ENCODE data around the gene OR10P1.

The OR10P1 gene

DNA sequence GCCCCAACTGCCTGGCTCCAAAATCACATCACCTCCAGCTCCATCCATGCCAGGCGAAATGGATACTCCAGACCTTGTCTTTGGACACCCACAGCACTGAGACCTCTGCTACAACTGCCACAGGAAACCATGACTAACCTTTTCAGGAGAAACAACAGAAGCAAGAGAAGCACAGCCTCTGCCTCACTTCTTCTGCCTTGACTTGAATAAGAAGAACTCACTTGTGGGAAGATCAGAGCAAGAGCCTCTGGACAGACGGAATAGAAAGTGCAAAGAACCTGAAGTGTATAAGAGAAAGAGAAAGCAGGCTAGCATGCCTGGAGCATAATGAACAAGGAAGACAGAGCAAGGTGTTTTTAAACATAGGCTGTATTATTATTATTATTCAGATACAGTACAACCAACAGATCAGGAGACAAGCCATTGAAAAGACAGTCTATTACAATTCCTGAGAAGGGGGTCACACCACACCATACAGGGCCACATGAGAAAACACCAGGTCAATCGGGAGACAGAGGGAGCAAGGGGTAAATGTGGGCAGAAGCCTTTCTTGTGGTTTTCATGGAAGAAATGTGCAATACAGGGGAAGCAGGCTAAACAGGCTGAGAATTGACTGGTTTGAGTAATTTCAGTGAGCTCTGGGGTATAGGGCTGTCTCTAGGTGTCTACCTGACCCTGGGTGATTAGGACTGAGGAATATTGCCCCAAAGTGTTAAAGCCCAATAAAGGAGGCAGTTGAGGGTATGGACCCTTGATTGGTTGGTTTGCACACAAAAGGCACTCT lies 7.4 kb upstream of the OR10P1 start:
- no peak overlapping the region for H3K27ac ChIP-seq

DNA sequence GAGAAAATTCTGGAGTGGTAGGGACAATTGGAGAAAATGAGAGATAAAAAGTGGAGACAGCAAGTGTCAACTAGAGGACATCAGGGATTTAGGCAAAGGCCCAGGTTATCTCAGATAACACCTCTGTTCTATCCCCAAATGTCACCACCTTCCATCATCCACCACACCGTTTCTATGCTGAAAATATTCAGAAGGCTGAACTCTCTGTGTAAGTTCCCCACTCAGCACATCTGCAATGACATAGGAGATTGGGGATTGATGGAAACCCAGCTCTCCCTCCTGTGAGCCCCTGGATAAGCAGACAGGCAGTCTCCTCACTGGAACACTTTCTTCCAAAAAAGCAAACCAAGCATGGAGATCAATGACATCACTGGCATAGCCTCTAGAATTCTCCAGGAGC lies 5.6 kb upstream of the OR10P1 start:
- Histone ChIP-seq H3K4me1 (no peaks in the 10 kb centered on the region), H4K20me1 (no peaks in the 10 kb centered on the region), H3K36me3 (no peaks in the 10 kb centered on the region), H3K27me3 (no peaks in the 10 kb centered on the region), H3K4me3 (no peak overlapping the region), H3K9ac (no peak overlapping the region), H3K27ac (no peak overlapping the region), H3K9me3 (no peaks in the 10 kb centered on the region), H3K4me2 (no peak overlapping the region)
- no peak for TF ChIP-seq Cebpa-rat (IDR thresholded peaks at IDR 0.05)

More for the DNA sequence above, 7.4 kb upstream of the OR10P1 start:
- H3K27me3 ChIP-seq: no peaks in the 10 kb centered on the region
- no peaks in the 10 kb centered on the region for H3K4me1 ChIP-seq
- H3K4me3 ChIP-seq: no peak overlapping the region
- no peaks in the 10 kb centered on the region for H3K9me3 ChIP-seq
- H4K20me1 ChIP-seq: no peaks in the 10 kb centered on the region
- H3K36me3 ChIP-seq: no peaks in the 10 kb centered on the region
- no peak overlapping the region for H3K9ac ChIP-seq
- no peak for TF ChIP-seq Cebpa-rat (IDR thresholded peaks at IDR 0.05)
- H3K4me2 ChIP-seq: no peak overlapping the region

DNA sequence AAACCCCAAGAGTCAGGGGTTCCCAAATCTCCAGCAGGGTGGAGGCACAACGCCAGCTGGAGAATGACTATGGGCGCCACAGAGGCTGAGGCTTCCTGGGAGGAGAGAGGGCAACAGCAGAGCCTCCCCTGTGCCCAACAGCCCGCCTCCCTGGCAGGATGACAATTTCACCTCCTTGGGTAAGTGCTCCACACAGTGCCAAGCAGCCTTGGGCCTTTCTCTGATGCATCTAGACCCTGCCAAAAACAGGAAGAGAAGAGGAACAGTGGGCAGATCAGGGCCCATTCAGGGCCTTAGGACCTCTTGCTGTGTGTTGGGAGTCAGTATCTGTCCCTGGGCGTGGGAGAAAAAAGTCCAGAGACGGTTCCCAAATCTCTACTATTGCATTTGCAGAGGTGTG lies 5.0 kb upstream of the OR10P1 start:
- Histone ChIP-seq H3K27ac (no peak overlapping the region), H4K20me1 (no peaks in the 10 kb centered on the region), H3K9me3 (no peaks in the 10 kb centered on the region), H3K4me3 (no peak overlapping the region), H3K27me3 (no peaks in the 10 kb centered on the region), H3K36me3 (no peaks in the 10 kb centered on the region), H3K9ac (no peak overlapping the region), H3K4me1 (no peaks in the 10 kb centered on the region), H3K4me2 (no peak overlapping the region)
- TF ChIP-seq Cebpa-rat (IDR thresholded peaks at IDR 0.05): no peak

DNA sequence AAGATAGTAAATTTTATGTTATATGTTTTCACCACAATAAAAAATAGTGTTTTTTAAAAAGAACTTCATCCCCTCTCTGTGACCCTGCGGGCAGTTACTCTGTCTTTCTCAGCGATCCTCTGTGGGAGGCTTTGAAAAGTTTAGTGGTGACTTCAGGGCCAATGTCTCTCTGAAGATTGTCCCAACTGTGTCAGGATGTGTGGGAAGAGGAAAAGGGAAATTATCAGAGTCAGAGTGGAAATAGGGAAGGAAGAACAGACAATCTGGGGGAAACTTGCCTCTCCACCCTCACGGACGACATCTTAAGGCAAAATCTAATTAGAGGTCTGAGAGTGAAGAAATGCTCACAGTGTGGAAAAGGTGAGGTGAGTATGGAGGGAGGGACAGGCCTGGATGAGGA lies 3.5 kb upstream of the OR10P1 start:
- Histone ChIP-seq H3K4me1 (no peaks in the 10 kb centered on the region), H3K4me3 (no peak overlapping the region), H4K20me1 (no peaks in the 10 kb centered on the region), H3K9me3 (no peaks in the 10 kb centered on the region), H3K9ac (no peak overlapping the region), H3K27ac (no peak overlapping the region), H3K27me3 (no peaks in the 10 kb centered on the region), H3K36me3 (no peaks in the 10 kb centered on the region), H3K4me2 (no peak overlapping the region)
- no peak for TF ChIP-seq Cebpa-rat (IDR thresholded peaks at IDR 0.05)

DNA sequence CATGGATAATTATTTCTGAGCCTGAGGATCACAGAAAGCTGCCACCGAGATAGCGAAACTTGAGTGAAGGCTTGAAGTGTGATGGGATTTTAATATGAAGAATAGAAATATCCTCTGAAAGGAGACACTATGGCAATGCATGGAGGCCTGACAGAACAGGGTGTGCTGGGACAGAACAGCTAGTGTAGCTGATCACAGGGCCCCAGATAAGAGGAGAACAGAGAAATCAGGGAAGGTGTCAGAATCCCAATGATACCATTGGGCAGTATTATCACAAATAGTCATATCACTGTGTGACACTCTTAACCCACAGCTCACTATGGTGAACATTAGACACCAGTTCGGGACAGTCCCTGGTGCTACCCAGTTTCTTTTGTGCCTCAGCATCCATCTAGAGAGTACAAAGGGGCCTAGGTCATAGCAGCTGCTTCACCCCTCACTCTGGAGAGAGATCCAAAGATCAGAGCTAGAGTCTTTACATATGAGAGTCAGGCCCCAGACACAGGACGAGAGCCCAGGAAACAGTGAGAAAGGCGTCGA lies 506 bp upstream of the OR10P1 start:
- Histone ChIP-seq H3K9ac (no peak overlapping the region), H3K4me1 (no peaks in the 10 kb centered on the region), H3K9me3 (no peaks in the 10 kb centered on the region), H4K20me1 (no peaks in the 10 kb centered on the region), H3K4me3 (no peak overlapping the region), H3K27ac (no peak overlapping the region), H3K4me2 (no peak overlapping the region), H3K27me3 (no peaks in the 10 kb centered on the region), H3K36me3 (no peaks in the 10 kb centered on the region)
- no peak for TF ChIP-seq Cebpa-rat (IDR thresholded peaks at IDR 0.05)

DNA sequence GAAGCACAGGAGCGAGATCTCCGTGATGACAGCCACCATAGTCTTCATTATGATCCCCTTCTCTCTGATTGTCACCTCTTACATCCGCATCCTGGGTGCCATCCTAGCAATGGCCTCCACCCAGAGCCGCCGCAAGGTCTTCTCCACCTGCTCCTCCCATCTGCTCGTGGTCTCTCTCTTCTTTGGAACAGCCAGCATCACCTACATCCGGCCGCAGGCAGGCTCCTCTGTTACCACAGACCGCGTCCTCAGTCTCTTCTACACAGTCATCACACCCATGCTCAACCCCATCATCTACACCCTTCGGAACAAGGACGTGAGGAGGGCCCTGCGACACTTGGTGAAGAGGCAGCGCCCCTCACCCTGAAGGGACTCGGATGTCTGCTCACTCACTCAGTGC lies 775 bp downstream of the OR10P1 start:
- Histone ChIP-seq H3K4me1 (peaks cover 1% of the 10 kb centered on the region; the same call in 1 of the 2 replicates), H3K4me3 (no peak overlapping the region), H3K27me3 (no peaks in the 10 kb centered on the region), H3K9ac (no peak overlapping the region), H3K9me3 (no peaks in the 10 kb centered on the region), H3K36me3 (no peaks in the 10 kb centered on the region), H3K27ac (no peak overlapping the region), H4K20me1 (no peaks in the 10 kb centered on the region), H3K4me2 (no peak overlapping the region)
- TF ChIP-seq Cebpa-rat (IDR thresholded peaks at IDR 0.05): no peak

DNA sequence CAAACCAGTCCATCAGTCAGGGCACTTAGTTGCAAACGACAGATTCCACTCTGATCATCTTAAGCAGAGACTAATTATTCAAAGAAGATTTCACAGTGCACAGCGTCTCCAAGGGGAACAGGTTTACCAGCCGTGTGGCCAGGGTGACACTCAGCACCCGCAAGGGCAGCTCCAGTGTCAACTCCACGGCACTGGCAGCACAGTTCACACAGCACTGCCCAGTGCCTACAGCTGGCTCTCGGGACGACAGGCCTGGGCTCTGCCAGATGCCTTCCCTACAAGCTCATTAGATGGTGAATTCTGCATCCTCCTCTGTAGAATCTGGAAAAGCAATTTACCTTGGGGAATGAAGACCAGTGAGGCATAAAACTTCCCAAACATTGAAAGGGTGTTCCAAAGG lies 4.9 kb downstream of the OR10P1 start:
- no peaks in the 10 kb centered on the region for H4K20me1 ChIP-seq
- H3K9me3 ChIP-seq: peaks cover 13% of the 10 kb centered on the region
- no peak overlapping the region for H3K4me2 ChIP-seq
- H3K36me3 ChIP-seq: no peaks in the 10 kb centered on the region
- no peak overlapping the region for H3K4me3 ChIP-seq
- H3K4me1 ChIP-seq: peaks cover 7% of the 10 kb centered on the region; the same call in 1 of the 2 replicates
- no peak overlapping the region for H3K27ac ChIP-seq
- TF ChIP-seq Cebpa-rat (IDR thresholded peaks at IDR 0.05): no peak
- no peaks in the 10 kb centered on the region for H3K27me3 ChIP-seq
- no peak overlapping the region for H3K9ac ChIP-seq

DNA sequence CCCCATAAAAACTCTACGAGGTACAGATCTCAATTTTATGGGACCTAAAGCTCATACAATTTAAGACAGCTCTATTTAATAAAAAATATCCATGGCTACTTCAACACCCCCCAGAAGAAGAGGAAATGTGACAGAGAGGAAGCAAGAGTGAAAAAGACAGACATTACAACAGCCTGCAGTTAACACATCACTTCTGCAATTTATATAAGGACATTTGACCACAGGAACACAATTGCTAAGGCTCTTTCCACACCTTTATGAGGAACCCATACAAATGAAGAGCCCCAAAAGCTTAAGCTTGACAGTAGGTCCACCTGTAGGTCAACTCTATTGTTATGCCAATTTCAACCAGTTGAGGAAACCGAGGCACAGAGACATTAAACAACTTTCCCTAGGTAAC lies 5.6 kb downstream of the OR10P1 start:
- H3K27ac ChIP-seq: no peak overlapping the region

DNA sequence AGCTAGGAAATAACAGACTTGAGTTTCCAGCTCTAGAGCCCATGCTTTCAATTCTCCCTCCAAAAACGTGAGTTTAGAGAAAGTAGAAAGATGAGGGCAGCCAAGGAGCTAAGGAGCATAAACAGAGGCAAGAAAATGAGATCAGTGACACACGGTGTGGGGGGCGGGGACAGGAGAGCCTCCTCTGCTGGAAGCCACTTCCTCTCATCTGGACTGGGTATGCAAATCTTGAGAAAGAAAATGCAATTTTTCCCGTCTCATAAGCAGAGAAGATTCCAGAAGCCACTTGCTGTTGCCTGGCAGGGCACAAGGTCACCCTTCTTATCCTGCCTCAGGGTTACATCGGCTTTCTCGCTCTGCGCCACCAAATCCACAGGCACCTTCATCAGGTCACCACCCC lies 6.0 kb downstream of the OR10P1 start:
- Histone ChIP-seq H3K9ac (no peak overlapping the region), H3K4me1 (peaks cover 7% of the 10 kb centered on the region; the same call in 1 of the 2 replicates), H3K4me3 (no peak overlapping the region), H3K9me3 (peaks cover 21% of the 10 kb centered on the region), H3K27ac (no peak overlapping the region), H4K20me1 (no peaks in the 10 kb centered on the region), H3K36me3 (no peaks in the 10 kb centered on the region), H3K4me2 (peak overlapping the region; percentile 10; the same call in 1 of the 2 replicates), H3K27me3 (no peaks in the 10 kb centered on the region)
- no peak for TF ChIP-seq Cebpa-rat (IDR thresholded peaks at IDR 0.05)

More for the DNA sequence above, 5.6 kb downstream of the OR10P1 start:
- H3K27me3 ChIP-seq: no peaks in the 10 kb centered on the region
- peaks cover 20% of the 10 kb centered on the region for H3K9me3 ChIP-seq
- no peaks in the 10 kb centered on the region for H3K36me3 ChIP-seq
- peak overlapping the region; percentile 10; the same call in 1 of the 2 replicates for H3K4me2 ChIP-seq
- no peak overlapping the region for H3K4me3 ChIP-seq
- H3K4me1 ChIP-seq: peaks cover 7% of the 10 kb centered on the region; the same call in 1 of the 2 replicates
- H3K9ac ChIP-seq: no peak overlapping the region
- TF ChIP-seq Cebpa-rat (IDR thresholded peaks at IDR 0.05): no peak
- H4K20me1 ChIP-seq: no peaks in the 10 kb centered on the region

DNA sequence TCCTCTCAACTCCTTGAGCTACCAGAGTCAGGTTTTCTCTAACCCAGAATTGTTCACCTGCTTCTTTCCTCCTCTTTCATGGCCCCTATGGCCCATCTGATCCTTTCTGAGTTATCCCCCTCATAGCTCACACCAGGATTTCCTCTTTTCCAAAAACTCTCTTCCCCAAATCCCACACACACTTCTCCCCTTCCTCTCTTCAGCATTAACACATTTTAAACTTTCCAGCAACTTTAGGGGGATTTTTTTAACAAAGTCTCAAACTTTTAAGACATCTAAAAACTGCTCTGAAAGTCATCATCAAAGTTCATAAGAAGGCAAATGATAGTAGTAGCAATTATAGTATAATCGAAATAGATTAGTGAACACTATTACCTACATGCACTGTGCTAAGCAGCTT lies 7.9 kb downstream of the OR10P1 start:
- no peak overlapping the region for H3K4me2 ChIP-seq
- no peaks in the 10 kb centered on the region for H4K20me1 ChIP-seq
- peaks cover 34% of the 10 kb centered on the region for H3K9me3 ChIP-seq
- no peak overlapping the region for H3K27ac ChIP-seq
- no peaks in the 10 kb centered on the region for H3K27me3 ChIP-seq
- H3K4me3 ChIP-seq: no peak overlapping the region
- no peak for TF ChIP-seq Cebpa-rat (IDR thresholded peaks at IDR 0.05)
- H3K36me3 ChIP-seq: no peaks in the 10 kb centered on the region
- peaks cover 7% of the 10 kb centered on the region; the same call in 1 of the 2 replicates for H3K4me1 ChIP-seq
- H3K9ac ChIP-seq: no peak overlapping the region
